Mammary epithelial cell (primary cell): Measurements from ENCODE around the gene PDX1.

Source experiments
- EZH2 ChIP-seq: IDR thresholded peaks from 2 replicates; pipeline ENCODE4 v1.6.1; 2012; ENCODE audit warnings: low read length, inconsistent platforms, borderline replicate concordance
- TF ChIP-seq, protein P1 (sequence below), 2 donors: IDR thresholded peaks in 1 of 2; conservative IDR thresholded peaks in 1 of 2; 2 replicates each; pipeline ENCODE4 v1.5.1; 2011 to 2012; ENCODE audit warnings: inconsistent platforms in 2 of 2, low read length in 2 of 2, mild to moderate bottlenecking in 2 of 2, control low read depth in 1 of 2, low read depth in 1 of 2; ENCODE audit not compliant: insufficient read depth in 1 of 2; ENCODE audit errors: extremely low read depth in 1 of 2

GRCh38 chr13:27962982-27963381, 43.2 kb downstream of the PDX1 start:
- TF ChIP-seq, protein P1, sequence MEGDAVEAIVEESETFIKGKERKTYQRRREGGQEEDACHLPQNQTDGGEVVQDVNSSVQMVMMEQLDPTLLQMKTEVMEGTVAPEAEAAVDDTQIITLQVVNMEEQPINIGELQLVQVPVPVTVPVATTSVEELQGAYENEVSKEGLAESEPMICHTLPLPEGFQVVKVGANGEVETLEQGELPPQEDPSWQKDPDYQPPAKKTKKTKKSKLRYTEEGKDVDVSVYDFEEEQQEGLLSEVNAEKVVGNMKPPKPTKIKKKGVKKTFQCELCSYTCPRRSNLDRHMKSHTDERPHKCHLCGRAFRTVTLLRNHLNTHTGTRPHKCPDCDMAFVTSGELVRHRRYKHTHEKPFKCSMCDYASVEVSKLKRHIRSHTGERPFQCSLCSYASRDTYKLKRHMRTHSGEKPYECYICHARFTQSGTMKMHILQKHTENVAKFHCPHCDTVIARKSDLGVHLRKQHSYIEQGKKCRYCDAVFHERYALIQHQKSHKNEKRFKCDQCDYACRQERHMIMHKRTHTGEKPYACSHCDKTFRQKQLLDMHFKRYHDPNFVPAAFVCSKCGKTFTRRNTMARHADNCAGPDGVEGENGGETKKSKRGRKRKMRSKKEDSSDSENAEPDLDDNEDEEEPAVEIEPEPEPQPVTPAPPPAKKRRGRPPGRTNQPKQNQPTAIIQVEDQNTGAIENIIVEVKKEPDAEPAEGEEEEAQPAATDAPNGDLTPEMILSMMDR (conservative IDR thresholded peaks at IDR 0.05 in 1 of 2, IDR thresholded peaks at IDR 0.05 in 1 of 2; ENCODE audit: extremely low read depth in 1 of 2, insufficient read depth in 1 of 2, low read depth in 1 of 2, low read length in 2 of 2): no peak
- no peak for TF ChIP-seq EZH2
